Lung (tissue), 12 donors: ENCODE measurements around the gene SESN1. TPM values are rescaled to one million over a fixed set of nuclear protein-coding genes. Genes with fewer than 3 reads are reported as not detected.

Source experiments
- ATAC-seq: fragments of 200-7000 bp; cut with Tn5 transposase; one replicate; pipeline ENCODE4 v1.9.1; 2020; ENCODE audit warnings: moderate number of reproducible peaks; ENCODE audit not compliant: insufficient read depth, low FRiP score
- DNase-seq, 3 donors: peaks; one replicate each; pipeline ENCODE4 v3.0.0-alpha.2; 2013 to 2017
- H3K27ac ChIP-seq, 2 donors: one replicate each; pipeline ENCODE4 v1.5.1; 2013; ENCODE audit warnings: mild to moderate bottlenecking in 2 of 2, moderate library complexity in 2 of 2, control low read depth in 1 of 2, inconsistent platforms in 1 of 2, low read depth in 1 of 2, low read length in 1 of 2
- H3K27me3 ChIP-seq, 3 donors: one replicate each; pipeline ENCODE4 v1.5.1; 2013; ENCODE audit warnings: low read length in 2 of 3; ENCODE audit not compliant: control insufficient read depth in 3 of 3, insufficient read depth in 3 of 3
- H3K36me3 ChIP-seq, 4 donors: one replicate each; pipeline ENCODE4 v1.5.1; 2013; ENCODE audit warnings: low read length in 4 of 4, mild to moderate bottlenecking in 1 of 4, moderate library complexity in 1 of 4; ENCODE audit not compliant: control insufficient read depth in 4 of 4, insufficient read depth in 4 of 4
- H3K4me1 ChIP-seq, 5 donors: one replicate each; pipeline ENCODE4 v1.5.1; 2013; ENCODE audit warnings: low read length in 5 of 5, mild to moderate bottlenecking in 2 of 5, moderate library complexity in 1 of 5; ENCODE audit not compliant: control insufficient read depth in 5 of 5, insufficient read depth in 5 of 5
- H3K4me3 ChIP-seq: one replicate; pipeline ENCODE4 v1.5.1; 2013; ENCODE audit warnings: mild to moderate bottlenecking, control low read depth, moderate library complexity
- H3K9ac ChIP-seq, 2 donors: one replicate each; pipeline ENCODE4 v1.5.1; 2013; ENCODE audit warnings: low read length in 2 of 2, control low read depth in 1 of 2; ENCODE audit not compliant: insufficient read depth in 1 of 2
- H3K9me3 ChIP-seq, 4 donors: one replicate each; pipeline ENCODE4 v1.5.1; 2013; ENCODE audit warnings: low read length in 3 of 4, mild to moderate bottlenecking in 1 of 4, moderate library complexity in 1 of 4; ENCODE audit not compliant: control insufficient read depth in 4 of 4, insufficient read depth in 3 of 4
- WGBS, 2 donors: extraction: QIAGEN DNeasy Blood & Tissue Kit; methylation state at CpG; one replicate each; pipeline ENCODE4 v1.1.7; 2013; 5-methylcytosine and 5-hydroxymethylcytosine counted together
- polyA plus RNA-seq, 2 donors: library from polyadenylated mRNA; stranded (reverse); fragments of 200-250 nt; gene quantifications; one replicate each; pipeline ENCODE4 v1.2.1, GENCODE V29; 2013
- total RNA-seq, 2 donors: library from RNA; depleted of rRNA in 1 of 2; stranded (reverse); fragments of >200 nt in 1 of 2; gene quantifications; one replicate each; pipeline ENCODE4 v1.2.1, GENCODE V29; 2014 to 2021
- TF ChIP-seq, protein P1 (sequence below): IDR thresholded peaks from 2 replicates; pipeline ENCODE4 v1.5.1; 2012; ENCODE audit warnings: mild to moderate bottlenecking; ENCODE audit errors: control extremely low read depth, extremely low read depth
- donor health status: control.
- donor health status: control.
- donor health status: Bipolar disorder and iron deficiency.
- donor health status: healthy.
- donor health status: DM: yes; HTN: yes; CAD: no.

SESN1 gene
- total and polyA plus RNA-seq, 4 donors = 12.9 to 69.8 (median 21.0) TPM

DNA sequence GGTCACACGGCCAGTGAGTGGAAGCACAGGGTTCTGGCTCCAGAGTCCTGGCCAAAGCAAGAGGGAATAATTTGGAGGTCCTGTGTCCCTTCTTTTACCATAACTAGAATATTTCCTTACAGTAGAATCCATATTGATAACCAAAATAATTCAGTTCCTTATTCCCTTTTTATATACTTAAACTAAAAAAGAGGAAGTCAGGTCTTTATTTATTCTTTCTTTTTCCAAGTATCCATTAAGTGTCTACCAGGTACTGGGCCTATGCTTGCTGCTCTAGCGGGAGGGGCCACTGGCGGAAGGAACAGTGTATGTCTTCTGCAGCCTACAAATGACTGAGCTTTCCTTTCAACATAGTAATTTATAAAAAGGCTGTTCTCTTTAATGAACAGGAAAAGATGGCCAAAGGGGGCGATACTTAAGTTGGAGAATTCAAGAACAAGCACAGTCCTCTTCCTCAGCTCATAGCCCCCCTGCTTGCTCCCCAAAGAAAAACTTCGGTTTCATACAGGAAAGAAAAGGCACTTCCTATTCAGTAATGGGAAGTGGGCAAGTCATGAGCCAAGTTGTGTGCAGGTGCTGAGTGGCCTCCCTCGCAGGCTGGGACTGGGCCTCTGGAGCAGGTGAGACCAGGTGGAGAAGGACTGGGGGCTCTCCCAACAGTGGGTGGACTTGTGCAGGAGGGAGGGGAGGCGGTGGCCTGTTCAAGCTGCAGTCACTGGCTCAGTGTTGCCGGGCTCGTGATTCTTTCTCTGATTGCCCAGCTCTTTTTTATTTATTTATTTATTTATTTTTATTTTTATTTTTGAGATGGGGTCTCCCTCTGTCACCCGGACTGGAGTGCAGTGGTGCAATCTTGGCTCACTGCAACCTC is 135.5 kb downstream of the SESN1 start:
- TF ChIP-seq, protein P1, sequence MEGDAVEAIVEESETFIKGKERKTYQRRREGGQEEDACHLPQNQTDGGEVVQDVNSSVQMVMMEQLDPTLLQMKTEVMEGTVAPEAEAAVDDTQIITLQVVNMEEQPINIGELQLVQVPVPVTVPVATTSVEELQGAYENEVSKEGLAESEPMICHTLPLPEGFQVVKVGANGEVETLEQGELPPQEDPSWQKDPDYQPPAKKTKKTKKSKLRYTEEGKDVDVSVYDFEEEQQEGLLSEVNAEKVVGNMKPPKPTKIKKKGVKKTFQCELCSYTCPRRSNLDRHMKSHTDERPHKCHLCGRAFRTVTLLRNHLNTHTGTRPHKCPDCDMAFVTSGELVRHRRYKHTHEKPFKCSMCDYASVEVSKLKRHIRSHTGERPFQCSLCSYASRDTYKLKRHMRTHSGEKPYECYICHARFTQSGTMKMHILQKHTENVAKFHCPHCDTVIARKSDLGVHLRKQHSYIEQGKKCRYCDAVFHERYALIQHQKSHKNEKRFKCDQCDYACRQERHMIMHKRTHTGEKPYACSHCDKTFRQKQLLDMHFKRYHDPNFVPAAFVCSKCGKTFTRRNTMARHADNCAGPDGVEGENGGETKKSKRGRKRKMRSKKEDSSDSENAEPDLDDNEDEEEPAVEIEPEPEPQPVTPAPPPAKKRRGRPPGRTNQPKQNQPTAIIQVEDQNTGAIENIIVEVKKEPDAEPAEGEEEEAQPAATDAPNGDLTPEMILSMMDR = no peak
- Histone ChIP-seq H3K9ac (no peak overlapping the region), H3K27me3 (no peaks in the 10 kb centered on the region), H3K9me3 (no peaks in the 10 kb centered on the region), H3K36me3 (peaks cover 0 to 2% (median 0%) of the 10 kb centered on the region in 4 donors), H3K4me1 (peaks cover 0 to 3% (median 0%) of the 10 kb centered on the region in 5 donors), H3K27ac (no peak overlapping the region), H3K4me3 (no peak overlapping the region)
- WGBS, 2 donors = 55 to 73% methylated on average over 10 of the region's 10 CpGs
- no peak for DNase-seq
- ATAC-seq = no peak

DNA sequence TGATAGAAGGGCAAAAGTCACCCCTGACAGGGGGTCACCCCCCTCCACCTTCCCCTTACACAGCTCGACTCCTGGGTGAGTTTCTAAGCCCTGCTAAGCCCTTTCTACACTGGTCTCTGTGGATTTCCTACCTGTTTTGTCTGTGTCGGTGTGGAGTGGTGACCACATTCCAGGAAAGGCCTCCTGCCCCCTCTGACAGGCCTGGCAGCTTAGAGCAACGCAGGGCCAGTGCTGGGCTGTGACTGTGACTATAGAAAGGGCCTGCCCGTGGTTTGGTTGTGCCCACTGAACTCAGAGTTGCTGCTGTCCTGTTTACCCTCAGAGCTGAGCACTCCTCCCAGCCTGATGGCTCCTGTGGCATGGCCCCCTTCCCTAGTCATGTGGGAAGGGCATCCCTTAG is 137.4 kb downstream of the SESN1 start:
- no peak for ATAC-seq
- H3K9me3 ChIP-seq = no peaks in the 10 kb centered on the region
- WGBS, 2 donors = 67 to 74% methylated on average over 4 of the region's 4 CpGs
- no peak for DNase-seq
- H3K36me3 ChIP-seq = peaks cover 0 to 2% (median 0%) of the 10 kb centered on the region in 4 donors
- H3K4me1 ChIP-seq = peaks cover 0 to 13% (median 6%) of the 10 kb centered on the region in 5 donors
- H3K27ac ChIP-seq = no peak overlapping the region
- TF ChIP-seq, protein P1 = no peak
- H3K4me3 ChIP-seq = no peak overlapping the region
- no peak overlapping the region for H3K9ac ChIP-seq
- H3K27me3 ChIP-seq = no peaks in the 10 kb centered on the region

DNA sequence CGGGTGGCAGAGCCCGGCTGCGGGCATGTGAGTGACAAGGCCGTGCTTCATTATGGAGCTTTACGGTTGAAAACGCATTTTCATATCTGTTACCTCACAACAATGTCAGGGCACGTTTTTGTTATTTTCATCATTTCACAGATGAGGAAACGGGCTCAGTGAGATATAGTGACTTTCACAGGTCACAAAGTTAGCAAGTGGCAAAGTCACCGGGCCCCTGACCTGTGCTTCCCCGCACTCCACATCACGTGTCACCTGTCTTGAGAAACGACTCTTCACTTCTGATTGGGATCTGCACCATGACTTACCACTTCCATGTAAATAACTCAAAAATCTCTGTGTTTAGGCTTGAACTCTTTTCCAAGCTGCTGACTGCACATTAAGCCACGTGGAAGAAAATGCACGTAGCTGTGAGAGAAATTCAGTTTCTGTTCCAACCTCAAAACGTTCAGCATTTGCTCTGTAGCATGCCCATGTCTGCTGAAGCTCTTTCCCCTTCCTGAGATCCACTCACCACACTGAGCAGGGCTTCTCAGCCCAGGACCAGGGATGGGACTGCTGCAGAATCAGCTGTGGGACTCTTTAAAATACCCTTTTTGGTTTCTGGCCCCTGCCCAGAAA is 139.2 kb downstream of the SESN1 start:
- peaks cover 0 to 27% (median 22%) of the 10 kb centered on the region in 5 donors for H3K4me1 ChIP-seq
- no peak for ATAC-seq
- no peaks in the 10 kb centered on the region for H3K9me3 ChIP-seq
- peaks cover 0 to 2% (median 0%) of the 10 kb centered on the region in 4 donors for H3K36me3 ChIP-seq
- no peak overlapping the region for H3K9ac ChIP-seq
- no peak for DNase-seq
- TF ChIP-seq, protein P1 = no peak
- H3K27ac ChIP-seq = no peak overlapping the region
- no peaks in the 10 kb centered on the region for H3K27me3 ChIP-seq
- WGBS, 2 donors = 79 to 83% methylated on average over 15 of the region's 15 CpGs
- no peak overlapping the region for H3K4me3 ChIP-seq
